GM18508 (cell line): Measurements from ENCODE around the gene ITPR3.
A peak's percentile ranks its signal among the peaks of the same experiment; 100 is the strongest.

ENCODE experiments used
- ATAC-seq: cut with Tn5 transposase; IDR thresholded peaks from one replicate; pipeline ENCODE4 v1.9.1; 2021; ENCODE audit warnings: moderate number of reproducible peaks; ENCODE audit not compliant: insufficient read depth, unreplicated experiment

Gene ITPR3

GRCh38 chr6:33620856-33621710 lies at the start of gene ITPR3:
TSS of gene ITPR3 (plus strand) at chr6:33621322. CDS start at chr6:33621603, 281 bp downstream.
- ATAC-seq, result no peak

- ATAC-seq, result no peak
These were observed 49.3 kb upstream of the ITPR3 start for GRCh38 chr6:33571637-33572316.

GRCh38 chr6:33575211-33575610 lies 45.9 kb upstream of the ITPR3 start:
- no peak for ATAC-seq

- ATAC-seq, result no peak
These were observed 44.5 kb upstream of the ITPR3 start for GRCh38 chr6:33576668-33577067.

- no peak for ATAC-seq
These were observed 44.0 kb upstream of the ITPR3 start for GRCh38 chr6:33577106-33577535.

- ATAC-seq, result no peak
These were observed 43.4 kb upstream of the ITPR3 start for GRCh38 chr6:33577718-33578117.

- ATAC-seq, result no peak
These were observed 43.0 kb upstream of the ITPR3 start for GRCh38 chr6:33578164-33578563.

GRCh38 chr6:33578588-33579011 lies 42.5 kb upstream of the ITPR3 start:
- ATAC-seq, result no peak

GRCh38 chr6:33579828-33580714 lies 41.1 kb upstream of the ITPR3 start, which contains the start of gene BAK1:
TSS of gene BAK1 (minus strand) at chr6:33580276. CDS start at chr6:33577604, 2,672 bp downstream.
- ATAC-seq, result peak; percentile 80

- no peak for ATAC-seq
These were observed 39.9 kb upstream of the ITPR3 start for GRCh38 chr6:33581186-33581585.

GRCh38 chr6:33583591-33584155 lies 37.4 kb upstream of the ITPR3 start:
- no peak for ATAC-seq

- no peak for ATAC-seq
These were observed 36.3 kb upstream of the ITPR3 start for GRCh38 chr6:33584700-33585402.

- ATAC-seq, result no peak
These were observed 35.6 kb upstream of the ITPR3 start for GRCh38 chr6:33585403-33586107.

- ATAC-seq, result no peak
These were observed 34.9 kb upstream of the ITPR3 start for GRCh38 chr6:33586108-33586640.

GRCh38 chr6:33587529-33587928 lies 33.6 kb upstream of the ITPR3 start:
- no peak for ATAC-seq

GRCh38 chr6:33588894-33589293 lies 32.2 kb upstream of the ITPR3 start:
- no peak for ATAC-seq

- ATAC-seq, result no peak
These were observed 31.8 kb upstream of the ITPR3 start for GRCh38 chr6:33589392-33589730.

- ATAC-seq, result no peak
These were observed 31.2 kb upstream of the ITPR3 start for GRCh38 chr6:33589731-33590530.
